HCT116 (cell line): Measurements from ENCODE around the gene CCL14. TPM values are rescaled to one million over a fixed set of nuclear protein-coding genes. Genes with fewer than 3 reads are reported as not detected.

ENCODE experiments used
- ATAC-seq: fragments of 200-7000 bp; cut with Tn5 transposase; 2 replicates; pipeline ENCODE4 v1.9.1; 2020; ENCODE audit warnings: mild to moderate bottlenecking, moderate library complexity
- BruUV-seq: library from RNA; stranded (reverse); fragments of 400-500 nt; replicated peaks from 2 replicates; lab custom pipeline; 2021; lab: Mats Ljungman, UMichigan
- CTCF ChIA-PET: fragments of 300-600 bp; sonication (Branson Sonifier 250); formaldehyde crosslinking; loops from one replicate; lab custom pipeline; 2021; ENCODE audit warnings: antibody characterized with exemption; lab: Charles Lee
- POLR2A ChIA-PET: fragments of 300-600, 350-600 bp; sonication (Branson Sonifier 250); formaldehyde crosslinking; loops from one replicate; lab custom pipeline; 2021; ENCODE audit warnings: antibody characterized with exemption; lab: Charles Lee
- RAD21 ChIA-PET, 2 experiments: fragments of 300-600 bp; sonication (Branson Sonifier 250); formaldehyde crosslinking; loops; one replicate each; lab custom pipeline; 2023; ENCODE audit warnings: low total read pairs in 2 of 2; ENCODE audit not compliant: uncharacterized antibody in 2 of 2, unreplicated experiment in 2 of 2, low non-redundant PET in 1 of 2; lab: Charles Lee
- DNase-seq: peaks from one replicate; pipeline ENCODE4 v3.0.0-alpha.2; 2010; ENCODE audit warnings: low read depth, low spot score
- H2AFZ ChIP-seq: fragments of 200-600 bp; shearing (Covaris generic), sonication (generic); 2 replicates; pipeline ENCODE4 v1.6.1; 2017; ENCODE audit warnings: low read depth, mixed run types, mixed read lengths, antibody characterized with exemption, low read length; ENCODE audit not compliant: poor library complexity, severe bottlenecking
- H3K27ac ChIP-seq: 2 replicates; pipeline ENCODE4 v1.5.1; 2012; ENCODE audit warnings: low read depth, low read length
- H3K27me3 ChIP-seq: fragments of 200-600 bp; sonication (generic); 2 replicates; pipeline ENCODE4 v1.6.1; 2016; ENCODE audit warnings: mixed run types, low read length, mixed read lengths; ENCODE audit not compliant: insufficient read depth
- H3K36me3 ChIP-seq, 2 experiments: fragments of 200-500 bp in 1 of 2; fragments of 200-600 bp in 1 of 2; sonication (Bioruptor generic) in 1 of 2; sonication (generic) in 1 of 2; 2 replicates each; pipeline versions ENCODE4 v1.5.1 to v1.6.1; 2014 to 2016; ENCODE audit warnings: low read length in 2 of 2, inconsistent platforms in 1 of 2, mixed read lengths in 1 of 2, mixed run types in 1 of 2; ENCODE audit not compliant: insufficient read depth in 2 of 2, control insufficient read depth in 1 of 2
- H3K4me1 ChIP-seq, 2 experiments: fragments of 200-600 bp in 1 of 2; sonication (generic) in 1 of 2; 2 replicates each; pipeline versions ENCODE4 v1.5.1 to v1.6.1; 2012 to 2017; ENCODE audit warnings: low read length in 2 of 2, inconsistent platforms in 1 of 2, mild to moderate bottlenecking in 1 of 2, mixed read lengths in 1 of 2, mixed run types in 1 of 2, moderate library complexity in 1 of 2; ENCODE audit not compliant: insufficient read depth in 2 of 2, control insufficient read depth in 1 of 2
- H3K4me2 ChIP-seq: fragments of 200-600 bp; sonication (generic); 2 replicates; pipeline ENCODE4 v1.6.1; 2017; ENCODE audit warnings: mixed run types, low read length, mixed read lengths
- H3K4me3 ChIP-seq, 2 experiments: fragments of 200-600 bp in 1 of 2; sonication (generic) in 1 of 2; replicated peaks in 1 of 2; 2 replicates each; pipeline ENCODE4 v1.5.1; 2011 to 2016; ENCODE audit warnings: low read length in 2 of 2, control low read depth in 1 of 2, low read depth in 1 of 2, mild to moderate bottlenecking in 1 of 2, mixed read lengths in 1 of 2, mixed run types in 1 of 2
- H3K79me2 ChIP-seq: fragments of 200-600 bp; sonication (generic); 2 replicates; pipeline ENCODE4 v1.6.1; 2017; ENCODE audit warnings: mild to moderate bottlenecking, mixed run types, low read length, moderate library complexity, mixed read lengths; ENCODE audit not compliant: insufficient read depth
- H3K9ac ChIP-seq: fragments of 200-600 bp; sonication (generic); 2 replicates; pipeline ENCODE4 v1.6.1; 2016; ENCODE audit warnings: low read length, mixed read lengths
- H3K9me2 ChIP-seq: fragments of 200-600 bp; sonication (generic), shearing (Covaris generic); 2 replicates; pipeline ENCODE4 v1.6.1; 2017; ENCODE audit warnings: mixed run types, mild to moderate bottlenecking, moderate library complexity; ENCODE audit not compliant: insufficient read depth
- H3K9me3 ChIP-seq, 2 experiments: fragments of 200-500 bp in 1 of 2; fragments of 200-600 bp in 1 of 2; sonication (Bioruptor generic) in 1 of 2; sonication (generic) in 1 of 2; 2 replicates each; pipeline ENCODE4 v1.6.1; 2014 to 2017; ENCODE audit warnings: low read length in 2 of 2, mixed read lengths in 2 of 2, inconsistent platforms in 1 of 2, low read depth in 1 of 2, mild to moderate bottlenecking in 1 of 2, mixed run types in 1 of 2, moderate library complexity in 1 of 2; ENCODE audit not compliant: control insufficient read depth in 1 of 2, insufficient read depth in 1 of 2
- H4K20me1 ChIP-seq: fragments of 200-600 bp; sonication (generic), shearing (Covaris generic); 2 replicates; pipeline ENCODE4 v1.6.1; 2017; ENCODE audit warnings: mixed run types, mild to moderate bottlenecking, moderate library complexity; ENCODE audit not compliant: insufficient read depth
- CBX3 ChIP-seq: IDR thresholded peaks from 2 replicates; pipeline ENCODE4 v1.6.1; 2012; ENCODE audit warnings: low read depth
- EGR1 ChIP-seq: IDR thresholded peaks from 2 replicates; pipeline ENCODE4 v1.6.1; 2012; ENCODE audit warnings: low read depth
- EZH2 ChIP-seq: fragments of 200-600 bp; sonication (generic); IDR thresholded peaks from 2 replicates; pipeline ENCODE4 v1.6.1; 2017; ENCODE audit warnings: antibody characterized with exemption, mixed run types
- FOSL1 ChIP-seq: IDR thresholded peaks from 2 replicates; pipeline ENCODE4 v1.6.1; 2012; ENCODE audit warnings: low read depth
- JUND ChIP-seq: IDR thresholded peaks from 2 replicates; pipeline ENCODE4 v1.6.1; 2012
- POLR2A ChIP-seq: IDR thresholded peaks from 2 replicates; pipeline ENCODE4 v1.7.0; 2011; ENCODE audit warnings: borderline replicate concordance; ENCODE audit not compliant: insufficient read depth, insufficient read length; ENCODE audit errors: extremely low read depth
- POLR2AphosphoS5 ChIP-seq: IDR thresholded peaks from 2 replicates; pipeline ENCODE4 v1.6.1; 2011; ENCODE audit warnings: mild to moderate bottlenecking, low read depth, low read length, moderate library complexity
- RAD21 ChIP-seq: IDR thresholded peaks from 2 replicates; pipeline ENCODE4 v1.6.1; 2012; ENCODE audit warnings: low read depth, mild to moderate bottlenecking
- SP1 ChIP-seq: IDR thresholded peaks from 2 replicates; pipeline ENCODE4 v1.6.1; 2012; ENCODE audit warnings: low read depth
- SRF ChIP-seq: IDR thresholded peaks from 2 replicates; pipeline ENCODE4 v1.6.1; 2012; ENCODE audit warnings: low read depth
- YY1 ChIP-seq: IDR thresholded peaks from 2 replicates; pipeline ENCODE4 v1.6.1; 2011; ENCODE audit warnings: low read length, low read depth, moderate library complexity, mild to moderate bottlenecking; ENCODE audit not compliant: insufficient replicate concordance; ENCODE audit errors: extremely low read depth
- ZBTB33 ChIP-seq: IDR thresholded peaks from 2 replicates; pipeline ENCODE4 v1.6.1; 2011; ENCODE audit warnings: mild to moderate bottlenecking, low read length, moderate library complexity; ENCODE audit not compliant: insufficient replicate concordance; ENCODE audit errors: extremely low read depth
- ZFX ChIP-seq: fragments of 450-650 bp; IDR thresholded peaks from 2 replicates; pipeline ENCODE4 v1.6.1; 2017
- intact Hi-C: fragments of 100-400 bp; cut with micrococcal nuclease; formaldehyde crosslinking; loops from 2 replicates; pipeline ENCODE4 v1.10.0; 2022
- total RNA-seq: library from RNA; stranded (reverse); gene quantifications from one replicate; pipeline ENCODE4 v1.2.1, GENCODE V29; 2021; ENCODE audit not compliant: unreplicated experiment
- TF ChIP-seq, protein P1 (sequence below): IDR thresholded peaks from 2 replicates; pipeline ENCODE4 v1.6.1; 2012; ENCODE audit warnings: low read depth

CCL14 gene
- total RNA-seq, 1 experiment from 2014 or later, result not detected

GRCh38 chr17:35963663-35964062, 22.9 kb downstream of the CCL14 start:
- no peaks in the 10 kb centered on the region for H3K9me2 ChIP-seq
- H3K36me3 ChIP-seq, result no peaks in the 10 kb centered on the region
- POLR2A ChIA-PET, result interaction anchor here (0.6 kb wide), 1 partner anchor 12 kb away, joined by 3 read pairs; no protein-coding TSS in a partner anchor
- no peaks in the 10 kb centered on the region for H4K20me1 ChIP-seq
- no peaks in the 10 kb centered on the region for H3K9me3 ChIP-seq
- TF ChIP-seq CBX3 (no peak), POLR2A (no peak), ZBTB33 (no peak), SP1 (no peak), YY1 (no peak), FOSL1 (no peak), POLR2AphosphoS5 (no peak), SRF (no peak), EZH2 (no peak), ZFX (no peak), JUND (no peak), RAD21 (no peak), EGR1 (no peak)
- TF ChIP-seq, protein P1, sequence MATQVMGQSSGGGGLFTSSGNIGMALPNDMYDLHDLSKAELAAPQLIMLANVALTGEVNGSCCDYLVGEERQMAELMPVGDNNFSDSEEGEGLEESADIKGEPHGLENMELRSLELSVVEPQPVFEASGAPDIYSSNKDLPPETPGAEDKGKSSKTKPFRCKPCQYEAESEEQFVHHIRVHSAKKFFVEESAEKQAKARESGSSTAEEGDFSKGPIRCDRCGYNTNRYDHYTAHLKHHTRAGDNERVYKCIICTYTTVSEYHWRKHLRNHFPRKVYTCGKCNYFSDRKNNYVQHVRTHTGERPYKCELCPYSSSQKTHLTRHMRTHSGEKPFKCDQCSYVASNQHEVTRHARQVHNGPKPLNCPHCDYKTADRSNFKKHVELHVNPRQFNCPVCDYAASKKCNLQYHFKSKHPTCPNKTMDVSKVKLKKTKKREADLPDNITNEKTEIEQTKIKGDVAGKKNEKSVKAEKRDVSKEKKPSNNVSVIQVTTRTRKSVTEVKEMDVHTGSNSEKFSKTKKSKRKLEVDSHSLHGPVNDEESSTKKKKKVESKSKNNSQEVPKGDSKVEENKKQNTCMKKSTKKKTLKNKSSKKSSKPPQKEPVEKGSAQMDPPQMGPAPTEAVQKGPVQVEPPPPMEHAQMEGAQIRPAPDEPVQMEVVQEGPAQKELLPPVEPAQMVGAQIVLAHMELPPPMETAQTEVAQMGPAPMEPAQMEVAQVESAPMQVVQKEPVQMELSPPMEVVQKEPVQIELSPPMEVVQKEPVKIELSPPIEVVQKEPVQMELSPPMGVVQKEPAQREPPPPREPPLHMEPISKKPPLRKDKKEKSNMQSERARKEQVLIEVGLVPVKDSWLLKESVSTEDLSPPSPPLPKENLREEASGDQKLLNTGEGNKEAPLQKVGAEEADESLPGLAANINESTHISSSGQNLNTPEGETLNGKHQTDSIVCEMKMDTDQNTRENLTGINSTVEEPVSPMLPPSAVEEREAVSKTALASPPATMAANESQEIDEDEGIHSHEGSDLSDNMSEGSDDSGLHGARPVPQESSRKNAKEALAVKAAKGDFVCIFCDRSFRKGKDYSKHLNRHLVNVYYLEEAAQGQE, result no peak
- H3K79me2 ChIP-seq, result no peaks in the 10 kb centered on the region
- ATAC-seq (no peak), DNase-seq (no peak)
- intact Hi-C loops, result no loop called here
- no TSS peak for BruUV-seq
- RAD21 ChIA-PET, result no interaction called here
- CTCF ChIA-PET, result no interaction called here
- no peak overlapping the region for H2AFZ ChIP-seq
- H3K4me1 ChIP-seq, result no peaks in the 10 kb centered on the region
- no peak overlapping the region for H3K4me3 ChIP-seq
- H3K9ac ChIP-seq, result no peak overlapping the region
- no peak overlapping the region for H3K27ac ChIP-seq
- no peak overlapping the region for H3K4me2 ChIP-seq
- H3K27me3 ChIP-seq, result no peaks in the 10 kb centered on the region
